GM13977 (cell line): ENCODE data around the gene HOXB4.
"Not testable (repeated sequence)": the region's sequence is repeated elsewhere in the genome, so short reads cannot be mapped to it uniquely, and the experiment has no call there.

Experiments used
- DNase-seq: peaks from one replicate; pipeline ENCODE4 v3.0.0; 2012; ENCODE audit warnings: low spot score
- CTCF ChIP-seq: IDR thresholded peaks from 2 replicates; pipeline ENCODE4 v1.5.1; 2012; ENCODE audit warnings: mild to moderate bottlenecking, control low read depth; ENCODE audit not compliant: insufficient read depth; ENCODE audit errors: extremely low read depth, missing control alignments
- in situ Hi-C: fragments of 300-500 bp; cut with MboI; formaldehyde crosslinking; loops from one replicate; pipeline ENCODE4 v1.12.0; 2022; ENCODE audit warnings: low sequenced_read_pairs, low pct_unique_long_range_greater_than_20kb, mixed read lengths, inconsistent platforms; ENCODE audit not compliant: unreplicated experiment

Gene HOXB4

GRCh38 chr17:48537316-48537715, 40.8 kb downstream of the HOXB4 start:
- TF ChIP-seq CTCF = no peak
- DNase-seq = no peak
- in situ Hi-C loops = no loop called here

- in situ Hi-C loops, DNase-seq: not testable (repeated sequence)
These were observed 42.2 kb downstream of the HOXB4 start for GRCh38 chr17:48535793-48536559.

- TF ChIP-seq CTCF = no peak
- in situ Hi-C loops = no loop called here
- DNase-seq = no peak
These were observed 45.9 kb downstream of the HOXB4 start for GRCh38 chr17:48532261-48532660.

- in situ Hi-C loops = no loop called here
- TF ChIP-seq CTCF = no peak
- DNase-seq = no peak
These were observed 47.3 kb downstream of the HOXB4 start, which contains the start of gene HOXB1 for GRCh38 chr17:48530887-48531272. Gene HOXB1 (minus strand): TSS chr17:48531011. CDS start chr17:48530904, 107 bp downstream.

DNA sequence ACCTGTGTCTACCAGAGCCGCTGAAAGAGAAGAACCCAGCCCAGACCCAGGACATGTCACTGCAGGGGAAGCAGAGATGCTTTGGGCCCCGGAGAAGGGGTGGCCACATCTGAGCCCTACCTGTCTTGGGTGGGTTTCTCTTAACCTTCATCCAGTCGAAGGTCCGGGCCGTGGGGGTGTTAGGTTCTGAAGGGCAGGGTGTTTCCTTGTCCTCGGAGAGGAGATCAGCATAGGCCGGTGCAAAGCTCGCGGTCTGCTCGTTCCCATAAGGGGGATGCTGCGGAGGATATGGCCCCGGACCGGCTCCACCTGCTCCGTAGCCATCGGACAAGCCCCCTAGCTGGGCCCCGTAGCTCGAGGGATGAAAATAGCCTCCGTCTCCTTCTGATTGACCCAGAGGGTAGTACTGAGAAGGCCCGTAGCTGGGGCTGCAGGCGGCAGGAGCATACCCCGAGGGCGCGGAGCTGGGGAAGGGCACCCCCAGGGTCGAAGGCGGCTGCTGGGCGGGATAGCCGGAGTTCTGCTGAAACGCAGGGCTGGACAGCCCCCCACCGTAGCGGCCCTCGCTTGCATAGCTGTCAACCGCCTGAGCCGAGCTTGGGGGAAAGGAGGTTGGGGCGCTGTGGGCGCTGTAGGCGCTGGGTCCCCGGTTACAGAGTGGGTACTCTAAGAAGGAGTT, 47.8 kb downstream of the HOXB4 start:
- DNase-seq = no peak
- no peak for TF ChIP-seq CTCF
- in situ Hi-C loops = no loop called here

- DNase-seq = no peak
- no peak for TF ChIP-seq CTCF
- in situ Hi-C loops = no loop called here
These were observed 48.5 kb downstream of the HOXB4 start for GRCh38 chr17:48529683-48530009.

DNA sequence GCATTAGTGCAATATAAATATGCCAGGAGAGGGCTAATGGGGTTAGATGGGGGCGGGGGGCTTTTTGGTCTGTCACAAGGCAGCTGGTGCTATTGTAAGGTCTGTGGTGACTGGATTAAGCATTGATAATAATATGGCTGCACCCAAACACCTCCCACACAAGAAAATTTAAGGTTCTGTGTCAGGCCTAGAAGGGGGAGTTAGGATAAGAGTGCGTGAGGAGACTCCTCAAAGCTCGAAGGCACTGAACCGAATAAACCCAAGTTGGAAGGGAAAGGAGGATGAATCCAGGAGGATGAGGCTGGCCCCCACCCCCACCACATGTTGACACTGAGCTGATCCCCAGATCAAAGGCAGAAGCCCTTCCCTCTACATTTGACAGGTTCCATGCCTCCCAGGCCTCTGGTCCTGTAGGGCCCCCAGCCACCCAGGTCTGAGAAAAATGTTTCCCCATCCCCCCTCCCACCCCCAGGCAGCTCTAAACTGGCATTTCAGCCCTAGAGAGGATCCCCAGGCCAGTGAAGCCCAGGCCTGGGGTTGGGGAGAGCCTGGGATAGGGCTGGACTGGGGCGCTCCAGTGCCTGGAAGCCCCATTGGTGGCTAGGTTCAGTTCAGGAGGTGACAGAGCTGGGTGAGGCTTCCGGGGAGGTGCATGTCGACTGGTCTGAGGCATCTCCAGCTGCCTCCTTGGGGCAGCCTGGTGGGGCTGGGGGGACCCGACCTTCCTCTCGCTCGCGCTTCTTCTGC, 49.0 kb downstream of the HOXB4 start:
- in situ Hi-C loops = no loop called here
- TF ChIP-seq CTCF = no peak
- peak; percentile 27 for DNase-seq
